Pancreas (tissue), 10 donors: Measurements from ENCODE around the gene SH3GL3. TPM values are rescaled to one million over a fixed set of nuclear protein-coding genes. Genes with fewer than 3 reads are reported as not detected.

Source experiments
- ATAC-seq, 4 donors: fragments of 200-7000 bp; cut with Tn5 transposase; one replicate each; pipeline versions ENCODE4 v1.8.0 to v1.9.1; 2020; ENCODE audit warnings: mild to moderate bottlenecking in 4 of 4, moderate library complexity in 4 of 4
- DNase-seq, 6 donors: peaks; one replicate each; pipeline ENCODE4 v3.0.0-alpha.2; 2020
- FAIRE-seq: peaks from 2 replicates; lab custom pipeline; 2012; peaks lifted over from hg19 to GRCh38; lab: Jason Lieb, UNC
- H3K27ac ChIP-seq, 4 donors: fragments of 200-600 bp; sonication (generic); 1 replicate in 3 of 4; 2 replicates in 1 of 4; pipeline versions ENCODE4 v1.5.0 to v1.8.0; 2020
- H3K27me3 ChIP-seq, 4 donors: fragments of 200-600 bp; one replicate each; pipeline ENCODE4 v1.8.0; 2021
- H3K36me3 ChIP-seq, 3 donors: fragments of 200-600 bp; sonication (generic) in 1 of 3; one replicate each; pipeline versions ENCODE4 v1.5.0 to v1.8.0; 2020 to 2021
- H3K4me1 ChIP-seq, 3 donors: fragments of 200-600 bp; one replicate each; pipeline ENCODE4 v1.8.0; 2021
- H3K4me3 ChIP-seq, 4 donors: fragments of 200-600 bp; sonication (generic) in 2 of 4; one replicate each; pipeline versions ENCODE4 v1.5.0 to v1.8.0; 2020 to 2021
- H3K9me3 ChIP-seq, 4 donors: fragments of 200-600 bp; one replicate each; pipeline ENCODE4 v1.8.0; 2021
- WGBS, 2 donors: extraction: QIAGEN DNeasy Blood & Tissue Kit; methylation state at CpG; one replicate each; pipeline ENCODE4 v1.1.7; 2013; 5-methylcytosine and 5-hydroxymethylcytosine counted together
- intact Hi-C, 3 donors: fragments of 100-400 bp; cut with DNase I; formaldehyde crosslinking; loops; one replicate each; pipeline versions ENCODE4 v1.11.1 to v1.14.2; 2022
- polyA plus RNA-seq, 2 donors: library from polyadenylated mRNA; stranded (reverse); fragments of 200-250 nt; gene quantifications; one replicate each; pipeline ENCODE4 v1.2.3, GENCODE V29; 2013
- total RNA-seq, 6 donors: library from RNA; stranded (reverse); fragmentation: NEBNext Ultra II Directional in 4 of 6; extraction: Animal tissue kit (Norgen Biotek cat#: 25700) in 4 of 6; gene quantifications; one replicate each; pipeline versions ENCODE4 v1.2.1 to v1.2.4, GENCODE V29; 2021 to 2023
- TF ChIP-seq, protein P1 (sequence below), 4 donors: fragments of 200-600 bp; sonication (generic) in 3 of 4; IDR thresholded peaks; one replicate each; pipeline versions ENCODE4 v1.5.0 to v1.8.0; 2021; ENCODE audit warnings: antibody characterized with exemption in 4 of 4
- donor health status: healthy with polysubstance abuse.
- donor health status: DM: no; HTN: no; CAD: no; lungs with moderate emphysema.
- donor health status: DM: no; HTN: no; CAD: no.
- donor health status: control.
- donor health status: control.
- donor health status: Bipolar disorder and iron deficiency.
- donor health status: DM: yes; HTN: yes; CAD: no.
- donor health status: DM: no; HTN: no; CAD: no.
- donor health status: DM: no; HTN: no; CAD: no.
- donor health status: DM: yes; HTN: yes; CAD: no.

The SH3GL3 gene
- total and polyA plus RNA-seq, 8 donors = 0.23 to 0.87 (median 0.54) TPM; not detected in 4

DNA sequence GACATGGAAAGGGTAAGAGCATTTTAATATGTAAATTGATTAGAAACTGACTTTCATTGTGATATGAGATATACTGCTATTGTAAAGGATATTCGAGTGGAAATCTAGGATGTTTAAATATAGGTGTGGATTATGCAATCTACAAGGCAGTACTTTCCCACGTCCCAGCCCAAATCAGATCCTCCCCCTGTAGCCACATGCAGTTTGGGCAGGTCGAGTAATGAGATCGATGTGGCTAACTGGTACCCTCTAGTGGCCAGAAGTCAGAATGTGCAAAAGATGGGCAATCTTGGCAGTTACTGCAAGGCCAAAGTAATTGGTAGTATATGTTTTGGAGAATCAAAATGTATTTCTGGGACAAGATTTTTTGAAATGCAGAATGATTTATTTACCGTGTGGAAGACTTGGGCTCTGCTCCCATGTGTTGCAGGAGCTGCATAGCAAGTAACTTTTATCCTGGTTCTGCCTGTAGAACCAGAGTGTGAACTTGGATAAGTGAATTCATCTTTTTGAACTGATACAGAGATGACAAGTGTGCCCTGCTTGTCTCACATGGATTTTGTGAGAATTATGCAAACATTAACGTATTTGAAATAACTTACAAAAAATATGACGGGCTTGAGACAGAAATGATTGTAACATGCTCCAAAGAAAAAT lies 112.3 kb downstream of the SH3GL3 start:
- peak; percentile 63 for FAIRE-seq

GRCh38 chr15:83561661-83562060 lies 114.5 kb downstream of the SH3GL3 start:
- TF ChIP-seq, protein P1, sequence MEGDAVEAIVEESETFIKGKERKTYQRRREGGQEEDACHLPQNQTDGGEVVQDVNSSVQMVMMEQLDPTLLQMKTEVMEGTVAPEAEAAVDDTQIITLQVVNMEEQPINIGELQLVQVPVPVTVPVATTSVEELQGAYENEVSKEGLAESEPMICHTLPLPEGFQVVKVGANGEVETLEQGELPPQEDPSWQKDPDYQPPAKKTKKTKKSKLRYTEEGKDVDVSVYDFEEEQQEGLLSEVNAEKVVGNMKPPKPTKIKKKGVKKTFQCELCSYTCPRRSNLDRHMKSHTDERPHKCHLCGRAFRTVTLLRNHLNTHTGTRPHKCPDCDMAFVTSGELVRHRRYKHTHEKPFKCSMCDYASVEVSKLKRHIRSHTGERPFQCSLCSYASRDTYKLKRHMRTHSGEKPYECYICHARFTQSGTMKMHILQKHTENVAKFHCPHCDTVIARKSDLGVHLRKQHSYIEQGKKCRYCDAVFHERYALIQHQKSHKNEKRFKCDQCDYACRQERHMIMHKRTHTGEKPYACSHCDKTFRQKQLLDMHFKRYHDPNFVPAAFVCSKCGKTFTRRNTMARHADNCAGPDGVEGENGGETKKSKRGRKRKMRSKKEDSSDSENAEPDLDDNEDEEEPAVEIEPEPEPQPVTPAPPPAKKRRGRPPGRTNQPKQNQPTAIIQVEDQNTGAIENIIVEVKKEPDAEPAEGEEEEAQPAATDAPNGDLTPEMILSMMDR (IDR thresholded peaks at IDR 0.05) = no peak
- Histone ChIP-seq H3K4me1 (no peaks in the 10 kb centered on the region), H3K27me3 (peaks cover 0 to 3% (median 0%) of the 10 kb centered on the region in 4 donors), H3K36me3 (no peaks in the 10 kb centered on the region), H3K9me3 (no peaks in the 10 kb centered on the region), H3K27ac (no peak overlapping the region), H3K4me3 (no peak overlapping the region)
- intact Hi-C loops = loop anchor here in 2 of 3 donors (5.0 to 10.0 kb wide), 2 partner anchors 114 to 473 kb away; partner anchors contain the start of gene SH3GL3 (in 1 of the 2)
- FAIRE-seq = no peak
- ATAC-seq = peak in 1 of 4 donors; percentile 19
- DNase-seq = no peak

More for the DNA sequence above, 112.3 kb downstream of the SH3GL3 start:
- DNase-seq (peak in 4 of 6 donors; percentile 34 to 68 (median 40)), ATAC-seq (peak; percentile 63 to 98 (median 91))
- Histone ChIP-seq H3K4me1 (no peaks in the 10 kb centered on the region), H3K4me3 (no peak overlapping the region), H3K27me3 (peaks cover 0 to 3% (median 0%) of the 10 kb centered on the region in 4 donors), H3K36me3 (no peaks in the 10 kb centered on the region), H3K27ac (no peak overlapping the region), H3K9me3 (no peaks in the 10 kb centered on the region)
- TF ChIP-seq, protein P1 (IDR thresholded peaks at IDR 0.05) = peak; percentile 41 to 77 (median 60)
- 2 to 6% methylated on average over 7 of the region's 7 CpGs for WGBS, 2 donors
- intact Hi-C loops = loop anchor here in 2 of 3 donors (5.0 to 10.0 kb wide), 3 partner anchors 112 to 305 kb away; partner anchors contain the start of gene SH3GL3 (in 1 of the 2)

DNA sequence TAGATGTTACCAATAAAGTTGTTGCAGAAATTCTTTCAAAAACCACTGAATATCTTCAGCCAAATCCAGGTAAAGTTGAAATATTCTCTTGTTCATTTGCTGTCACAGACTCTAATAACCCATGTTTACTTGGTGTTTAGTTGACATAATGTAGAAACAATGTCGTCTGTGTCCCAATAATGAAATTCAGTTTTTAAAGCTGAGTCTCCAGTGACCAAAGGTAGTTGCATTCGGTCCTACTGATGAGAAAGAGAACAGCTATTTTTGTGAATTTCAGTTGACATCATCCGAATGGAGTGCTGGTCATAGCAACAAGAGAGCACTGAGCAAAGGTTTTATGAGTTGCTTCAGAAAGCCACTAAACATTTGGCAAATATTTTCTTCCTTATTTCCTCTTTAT lies 118.0 kb downstream of the SH3GL3 start:
- TF ChIP-seq, protein P1 (IDR thresholded peaks at IDR 0.05) = no peak
- no peaks in the 10 kb centered on the region for H3K36me3 ChIP-seq
- WGBS, 2 donors = 32 to 35% methylated on average over 3 of the region's 3 CpGs
- H3K27ac ChIP-seq = no peak overlapping the region
- FAIRE-seq (no peak), ATAC-seq (no peak), DNase-seq (no peak)
- intact Hi-C loops = loop anchor here in 1 of 3 donors (10.0 kb wide), 1 partner anchor 470 kb away; no protein-coding TSS in a partner anchor
- H3K9me3 ChIP-seq = no peaks in the 10 kb centered on the region
- H3K4me1 ChIP-seq = no peaks in the 10 kb centered on the region
- no peaks in the 10 kb centered on the region for H3K27me3 ChIP-seq
- no peak overlapping the region for H3K4me3 ChIP-seq

DNA sequence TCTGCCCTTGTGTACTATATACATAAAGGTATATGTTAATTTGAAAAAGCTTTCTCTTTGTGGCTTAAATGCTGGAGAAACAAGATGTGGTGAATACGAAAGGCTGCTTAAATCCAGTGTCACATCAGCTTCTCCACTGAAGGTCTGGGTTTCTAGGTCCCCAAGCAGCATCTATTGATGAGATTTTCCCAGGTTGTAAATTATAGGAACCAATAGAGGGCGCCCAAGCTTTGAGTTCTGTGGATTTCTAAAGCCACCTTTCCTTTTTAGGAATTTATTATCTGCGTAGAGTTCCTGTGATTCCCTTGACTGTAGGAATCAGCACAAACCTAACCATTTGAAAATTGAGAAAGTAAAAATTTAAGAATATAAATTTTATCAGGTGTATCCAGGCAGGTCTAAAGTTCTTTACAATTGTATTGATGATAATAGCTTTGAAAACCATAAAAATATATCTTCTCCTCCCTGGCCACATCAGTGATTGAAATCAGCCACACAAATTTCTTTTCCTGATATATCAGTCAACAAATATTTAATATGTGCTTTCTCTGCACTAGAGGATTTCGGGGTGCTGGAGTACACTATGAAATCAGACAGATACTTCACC lies 118.5 kb downstream of the SH3GL3 start:
- no peak for FAIRE-seq
- H3K4me3 ChIP-seq = no peak overlapping the region
- TF ChIP-seq, protein P1 (IDR thresholded peaks at IDR 0.05) = peak; percentile 19 to 48 (median 35)
- H3K27ac ChIP-seq = no peak overlapping the region
- H3K4me1 ChIP-seq = no peaks in the 10 kb centered on the region
- DNase-seq = no peak
- no peaks in the 10 kb centered on the region for H3K36me3 ChIP-seq
- H3K27me3 ChIP-seq = no peaks in the 10 kb centered on the region
- peak; percentile 40 to 86 (median 62) for ATAC-seq
- 9 to 13% methylated on average over 4 of the region's 4 CpGs for WGBS, 2 donors
- intact Hi-C loops = loop anchor here in 1 of 3 donors (10.0 kb wide), 1 partner anchor 469 kb away; no protein-coding TSS in a partner anchor
- no peaks in the 10 kb centered on the region for H3K9me3 ChIP-seq
